VCaP (cell line): ENCODE data around the gene GPR82.
"Not testable (repeated sequence)": the region's sequence is repeated elsewhere in the genome, so short reads cannot be mapped to it uniquely, and the experiment has no call there.

Experiments
- H3K27ac ChIP-seq: fragments of 450-650 bp; 2 replicates; pipeline ENCODE4 v1.5.1; 2017
- CTCF ChIP-seq: fragments of 450-650 bp; conservative IDR thresholded peaks from 2 replicates; pipeline ENCODE4 v1.5.1; 2017; ENCODE audit warnings: mild to moderate bottlenecking, moderate library complexity

The GPR82 gene

GRCh38 chrX:41723826-41724225 is at the start of gene GPR82:
Gene GPR82, plus strand, starts transcription at chrX:41724181. Its CDS starts 2,846 bp downstream, at chrX:41727027.
- TF ChIP-seq CTCF = no peak
- no peak within 1 kb of the TSS for H3K27ac ChIP-seq

GRCh38 chrX:41676361-41676760 is 47.6 kb upstream of the GPR82 start:
- not testable (repeated sequence) for H3K27ac ChIP-seq

GRCh38 chrX:41677183-41678060 is 46.6 kb upstream of the GPR82 start:
- no peak overlapping the region for H3K27ac ChIP-seq
- TF ChIP-seq CTCF = no peak

- TF ChIP-seq CTCF = no peak
- H3K27ac ChIP-seq = no peak overlapping the region
Measured at GRCh38 chrX:41684138-41684537, 39.8 kb upstream of the GPR82 start.

- H3K27ac ChIP-seq = no peak overlapping the region
- no peak for TF ChIP-seq CTCF
Measured at GRCh38 chrX:41684940-41685339, 39.0 kb upstream of the GPR82 start.

- H3K27ac ChIP-seq = no peak overlapping the region
Measured at GRCh38 chrX:41686788-41687187, 37.2 kb upstream of the GPR82 start.

GRCh38 chrX:41688156-41688555 is 35.8 kb upstream of the GPR82 start:
- H3K27ac ChIP-seq = no peak overlapping the region
- TF ChIP-seq CTCF = no peak

More at GRCh38 chrX:41686788-41687187, 37.2 kb upstream of the GPR82 start:
- TF ChIP-seq CTCF = no peak

GRCh38 chrX:41688835-41689234 is 35.1 kb upstream of the GPR82 start, which contains the start of gene GPR34:
Gene GPR34, plus strand, starts transcription at chrX:41688973. Its CDS starts 6,661 bp downstream, at chrX:41695634.
- no peak for TF ChIP-seq CTCF
- no peak within 1 kb of the TSS for H3K27ac ChIP-seq
